ENCODE measurements around the gene TRABD2B. TPM values are rescaled to one million over a fixed set of nuclear protein-coding genes. Genes with fewer than 3 reads are reported as not detected.

TRABD2B gene
- total and polyA plus RNA-seq, 2 experiments from 2014 or later = 1.6 to 2.0 TPM

GRCh38 chr1:47948126-47948525, 49.1 kb downstream of the TRABD2B start:
- Mint-ChIP-seq H3K4me3 (no peak overlapping the region), H3K27me3 (ENCODE audit: insufficient read depth, low read depth, poor library complexity) (peaks cover 12% of the 10 kb centered on the region), H3K9me3 (no peaks in the 10 kb centered on the region), H3K27ac (no peak overlapping the region), H3K36me3 (ENCODE audit: low read depth) (no peaks in the 10 kb centered on the region), H3K4me1 (peaks cover 7% of the 10 kb centered on the region)
- peak; percentile 71 for DNase-seq (ENCODE audit: low spot score)
- peaks cover 11% of the 10 kb centered on the region for H4K20me1 ChIP-seq (replicated peaks; ENCODE audit: insufficient read depth)
- H3K9me2 ChIP-seq (ENCODE audit: insufficient read depth) = no peaks in the 10 kb centered on the region
- H3K36me3 ChIP-seq (ENCODE audit: insufficient read depth) = no peaks in the 10 kb centered on the region
- H3K79me2 ChIP-seq (replicated peaks; ENCODE audit: insufficient read depth) = no peaks in the 10 kb centered on the region; the same call in 1 of the 2 replicates
- no peak overlapping the region for H3K4me3 ChIP-seq
- ATAC-seq = peak; percentile 91
- no peak overlapping the region for H3K27ac ChIP-seq (ENCODE audit: low read depth)
- no peaks in the 10 kb centered on the region for H3K4me1 ChIP-seq (ENCODE audit: insufficient read depth)
- H3K4me2 ChIP-seq = no peak overlapping the region
- H2AFZ ChIP-seq = no peak overlapping the region
- TF ChIP-seq ETS1 (IDR thresholded peaks at IDR 0.05) = no peak
- peak; percentile 58 to 86 for TF ChIP-seq CTCF (conservative IDR thresholded peaks at IDR 0.05; ENCODE audit: low read depth in 2 of 2)
- H3K27me3 ChIP-seq (ENCODE audit: insufficient read depth) = peaks cover 6% of the 10 kb centered on the region; the same call in 1 of the 2 replicates
- H3F3A ChIP-seq (replicated peaks; ENCODE audit: low read depth) = no peaks in the 10 kb centered on the region

GRCh38 chr1:47947531-47947930, 49.7 kb downstream of the TRABD2B start:
- ATAC-seq = no peak
- Histone ChIP-seq H3K4me3 (no peak overlapping the region), H3K79me2 (replicated peaks; ENCODE audit: insufficient read depth) (no peaks in the 10 kb centered on the region; the same call in 1 of the 2 replicates), H3K27ac (ENCODE audit: low read depth) (no peak overlapping the region), H4K20me1 (replicated peaks; ENCODE audit: insufficient read depth) (peaks cover 11% of the 10 kb centered on the region), H3K4me1 (ENCODE audit: insufficient read depth) (no peaks in the 10 kb centered on the region), H3K36me3 (ENCODE audit: insufficient read depth) (no peaks in the 10 kb centered on the region), H3K27me3 (ENCODE audit: insufficient read depth) (peaks cover 6% of the 10 kb centered on the region; the same call in 1 of the 2 replicates), H3F3A (replicated peaks; ENCODE audit: low read depth) (no peaks in the 10 kb centered on the region), H2AFZ (no peak overlapping the region), H3K4me2 (no peak overlapping the region), H3K9me2 (ENCODE audit: insufficient read depth) (no peaks in the 10 kb centered on the region)
- Mint-ChIP-seq H3K27ac (no peak overlapping the region), H3K27me3 (ENCODE audit: insufficient read depth, low read depth, poor library complexity) (peaks cover 12% of the 10 kb centered on the region), H3K4me3 (no peak overlapping the region), H3K9me3 (no peaks in the 10 kb centered on the region), H3K4me1 (peaks cover 7% of the 10 kb centered on the region), H3K36me3 (ENCODE audit: low read depth) (no peaks in the 10 kb centered on the region)
- no peak for DNase-seq (ENCODE audit: low spot score)
- no peak for TF ChIP-seq JUNB (IDR thresholded peaks at IDR 0.05; ENCODE audit: unreplicated experiment)
- no peak for TF ChIP-seq STAT1 (IDR thresholded peaks at IDR 0.05; ENCODE audit: unreplicated experiment)
- no peak for TF ChIP-seq REST (IDR thresholded peaks at IDR 0.05; ENCODE audit: unreplicated experiment)
- TF ChIP-seq ZNF462 (CRISPR knock-in tag; IDR thresholded peaks at IDR 0.05) = no peak
- no peak for TF ChIP-seq NANOG (IDR thresholded peaks at IDR 0.05; ENCODE audit: borderline replicate concordance)
- no peak for TF ChIP-seq ZNF331 (CRISPR knock-in tag; IDR thresholded peaks at IDR 0.05; ENCODE audit: low read depth)
